ENCODE data around the gene LYRM7. TPM values are rescaled to one million over a fixed set of nuclear protein-coding genes. Genes with fewer than 3 reads are reported as not detected.
"Not testable (repeated sequence)": the region's sequence is repeated elsewhere in the genome, so short reads cannot be mapped to it uniquely, and the experiment has no call there.

LYRM7 gene
- total RNA-seq, 4 donors from 2014 or later = 7.0 to 10.4 (median 8.0) TPM

- no peaks in the 10 kb centered on the region for H3K27me3 ChIP-seq
- H3K4me1 ChIP-seq = no peaks in the 10 kb centered on the region
- WGBS = 93% methylated on average over 3 of the region's 3 CpGs
- H3K4me3 ChIP-seq = no peak overlapping the region
- no peaks in the 10 kb centered on the region for H3K9me3 ChIP-seq
- H3K36me3 ChIP-seq = peaks cover 5% of the 10 kb centered on the region
- TF ChIP-seq CTCF (IDR thresholded peaks at IDR 0.05) = no peak
- no peak for TF ChIP-seq POLR2A (IDR thresholded peaks at IDR 0.05)
- TF ChIP-seq EP300 (IDR thresholded peaks at IDR 0.05) = no peak
- no peak for TF ChIP-seq POLR2AphosphoS5 (IDR thresholded peaks at IDR 0.05)
- no peak for DNase-seq (ENCODE audit: low spot score in 2 of 2)
- H3K27ac ChIP-seq = no peak overlapping the region
Measured at GRCh38 chr5:131186561-131187256, 16.0 kb downstream of the LYRM7 start.

GRCh38 chr5:131193106-131193505, 22.4 kb downstream of the LYRM7 start:
- H3K36me3 ChIP-seq = peaks cover 9% of the 10 kb centered on the region
- no peak for TF ChIP-seq POLR2A (IDR thresholded peaks at IDR 0.05)
- no peak for TF ChIP-seq POLR2AphosphoS5 (IDR thresholded peaks at IDR 0.05)
- TF ChIP-seq EP300 (IDR thresholded peaks at IDR 0.05) = no peak
- TF ChIP-seq CTCF (IDR thresholded peaks at IDR 0.05) = no peak
- no peak overlapping the region for H3K4me3 ChIP-seq
- H3K9me3 ChIP-seq = no peaks in the 10 kb centered on the region
- WGBS = 62% methylated on average over 2 of the region's 2 CpGs
- DNase-seq (ENCODE audit: low spot score in 2 of 2) = no peak
- no peak overlapping the region for H3K27ac ChIP-seq
- no peaks in the 10 kb centered on the region for H3K27me3 ChIP-seq
- H3K4me1 ChIP-seq = no peaks in the 10 kb centered on the region

DNA sequence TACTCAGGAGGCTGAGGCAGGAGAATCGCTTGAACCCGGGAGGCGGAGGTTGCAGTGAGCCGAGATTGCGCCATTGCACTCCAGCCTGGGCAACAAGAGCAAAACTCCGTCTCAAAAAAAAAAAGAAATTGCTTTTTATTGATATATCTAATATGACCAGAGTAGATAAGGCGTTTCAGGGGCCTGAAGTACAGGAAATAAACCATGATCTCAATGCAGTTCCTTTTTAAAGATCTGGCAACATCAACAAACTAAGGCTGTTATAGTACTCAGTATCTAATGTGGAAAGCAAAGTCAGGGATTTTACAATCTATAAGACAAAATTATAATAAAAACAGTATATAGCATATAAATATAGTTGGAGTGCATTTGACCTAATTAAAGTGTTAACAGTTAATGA, 23.2 kb downstream of the LYRM7 start:
- H3K27ac ChIP-seq; H3K4me3 ChIP-seq; DNase-seq (ENCODE audit: low spot score in 2 of 2); H3K4me1 ChIP-seq; H3K27me3 ChIP-seq; H3K9me3 ChIP-seq; H3K36me3 ChIP-seq: not testable (repeated sequence)
- 90% methylated on average over 7 of the region's 7 CpGs for WGBS

DNA sequence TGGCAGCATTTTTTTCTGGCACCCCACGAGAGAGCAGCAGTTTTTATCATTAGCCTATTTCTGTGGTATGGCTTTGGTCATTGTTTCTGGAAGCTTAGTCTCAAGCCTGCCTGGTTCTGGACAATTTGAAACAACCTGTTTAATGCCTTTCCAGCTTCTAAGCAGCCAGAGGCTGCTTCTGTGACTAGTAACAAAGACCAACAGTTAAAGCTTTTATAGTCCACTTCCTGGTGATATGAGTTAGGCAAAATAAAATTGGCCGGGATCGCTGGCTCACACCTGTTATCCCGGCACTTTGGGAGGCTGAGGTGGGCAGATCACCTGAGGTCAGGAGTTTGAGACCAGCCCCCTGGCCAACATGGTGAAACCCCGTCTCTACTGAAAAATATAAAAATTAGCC, 24.0 kb downstream of the LYRM7 start:
- Histone ChIP-seq H3K4me1 (no peaks in the 10 kb centered on the region), H3K27ac (no peak overlapping the region), H3K4me3 (no peak overlapping the region), H3K9me3 (no peaks in the 10 kb centered on the region), H3K27me3 (no peaks in the 10 kb centered on the region), H3K36me3 (peaks cover 4% of the 10 kb centered on the region)
- TF ChIP-seq POLR2AphosphoS5 (IDR thresholded peaks at IDR 0.05) = no peak
- TF ChIP-seq CTCF (IDR thresholded peaks at IDR 0.05) = no peak
- TF ChIP-seq EP300 (IDR thresholded peaks at IDR 0.05) = no peak
- no peak for TF ChIP-seq POLR2A (IDR thresholded peaks at IDR 0.05)
- 89% methylated on average over 5 of the region's 5 CpGs for WGBS
- no peak for DNase-seq (ENCODE audit: low spot score in 2 of 2)

- DNase-seq (ENCODE audit: low spot score in 2 of 2) = no peak
- Histone ChIP-seq H3K9me3 (no peaks in the 10 kb centered on the region), H3K4me1 (no peaks in the 10 kb centered on the region), H3K27me3 (no peaks in the 10 kb centered on the region), H3K4me3 (no peak overlapping the region), H3K36me3 (peaks cover 4% of the 10 kb centered on the region), H3K27ac (no peak overlapping the region)
- TF ChIP-seq POLR2A (IDR thresholded peaks at IDR 0.05) = no peak
- TF ChIP-seq EP300 (IDR thresholded peaks at IDR 0.05) = no peak
- no peak for TF ChIP-seq POLR2AphosphoS5 (IDR thresholded peaks at IDR 0.05)
- TF ChIP-seq CTCF (IDR thresholded peaks at IDR 0.05) = no peak
Measured at GRCh38 chr5:131195696-131196095, 25.0 kb downstream of the LYRM7 start.

DNA sequence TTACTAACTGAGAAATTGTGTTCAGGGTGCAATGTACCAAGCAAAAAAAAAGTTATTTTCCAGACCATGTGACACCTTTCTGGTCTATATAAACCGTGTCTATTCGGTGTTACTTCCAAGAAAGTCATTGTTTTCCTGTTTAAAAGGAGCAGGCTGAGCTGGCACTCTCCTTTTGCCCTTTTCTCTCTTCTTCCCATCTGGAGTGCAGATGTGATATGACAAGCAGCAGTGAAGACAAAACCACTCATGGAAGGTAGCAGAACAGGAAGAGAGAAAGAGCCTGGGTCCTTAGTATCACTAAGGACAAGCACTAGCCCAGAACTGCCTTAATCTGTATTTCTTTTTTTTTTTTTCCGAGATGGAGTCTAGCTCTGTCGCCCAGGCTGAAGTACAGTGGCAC, 25.6 kb downstream of the LYRM7 start:
- 83% methylated on average over 4 of the region's 4 CpGs for WGBS
- no peaks in the 10 kb centered on the region for H3K27me3 ChIP-seq
- H3K36me3 ChIP-seq = peaks cover 4% of the 10 kb centered on the region
- H3K9me3 ChIP-seq = no peaks in the 10 kb centered on the region
- no peak overlapping the region for H3K4me3 ChIP-seq
- H3K27ac ChIP-seq = no peak overlapping the region
- DNase-seq (ENCODE audit: low spot score in 2 of 2) = no peak
- TF ChIP-seq POLR2AphosphoS5 (IDR thresholded peaks at IDR 0.05) (no peak), EP300 (IDR thresholded peaks at IDR 0.05) (no peak), CTCF (IDR thresholded peaks at IDR 0.05) (no peak), POLR2A (IDR thresholded peaks at IDR 0.05) (no peak)
- no peaks in the 10 kb centered on the region for H3K4me1 ChIP-seq
